Measurements from ENCODE around the gene AP3S2. TPM values are rescaled to one million over a fixed set of nuclear protein-coding genes. Genes with fewer than 3 reads are reported as not detected.
"Not testable (repeated sequence)": the region's sequence is repeated elsewhere in the genome, so short reads cannot be mapped to it uniquely, and the experiment has no call there.

AP3S2 gene
- total RNA-seq, 1 donor from 2014 or later, result 39.5 TPM

- no peaks in the 10 kb centered on the region for H3K4me1 ChIP-seq
- H3K27me3 ChIP-seq, result no peaks in the 10 kb centered on the region
- no peaks in the 10 kb centered on the region for H3K9me3 ChIP-seq
- H3K36me3 ChIP-seq, result peaks cover 0 to 22% of the 10 kb centered on the region in 2 donors
- no peak for TF ChIP-seq CTCF (IDR thresholded peaks at IDR 0.05)
- TF ChIP-seq POLR2AphosphoS5 (IDR thresholded peaks at IDR 0.05; ENCODE audit: insufficient read depth in 1 of 2, low read depth in 1 of 2), result no peak
- TF ChIP-seq POLR2A (IDR thresholded peaks at IDR 0.05), result no peak
- intact Hi-C loops (cut with DNase I), result no loop called here
- DNase-seq (ENCODE audit: extremely low spot score in 2 of 2), result no peak
- H3K4me3 ChIP-seq, result no peak overlapping the region
- no peak overlapping the region for H3K27ac ChIP-seq
These were observed 97.8 kb downstream of the AP3S2 start for GRCh38 chr15:89795996-89796395.

GRCh38 chr15:89794627-89795241, 99.1 kb downstream of the AP3S2 start:
- TF ChIP-seq CTCF (IDR thresholded peaks at IDR 0.05) (no peak), POLR2A (IDR thresholded peaks at IDR 0.05) (no peak), POLR2AphosphoS5 (IDR thresholded peaks at IDR 0.05; ENCODE audit: insufficient read depth in 1 of 2, low read depth in 1 of 2) (no peak)
- Histone ChIP-seq H3K4me1 (no peaks in the 10 kb centered on the region), H3K27ac (no peak overlapping the region), H3K9me3 (no peaks in the 10 kb centered on the region), H3K27me3 (no peaks in the 10 kb centered on the region), H3K4me3 (no peak overlapping the region), H3K36me3 (peaks cover 0 to 22% of the 10 kb centered on the region in 2 donors)
- no peak for DNase-seq (ENCODE audit: extremely low spot score in 2 of 2)
- intact Hi-C loops (cut with DNase I), result no loop called here

GRCh38 chr15:89792106-89792805, 101.5 kb downstream of the AP3S2 start:
- Histone ChIP-seq H3K27ac (no peak overlapping the region), H3K4me1 (no peaks in the 10 kb centered on the region), H3K9me3 (no peaks in the 10 kb centered on the region), H3K27me3 (no peaks in the 10 kb centered on the region), H3K4me3 (no peak overlapping the region), H3K36me3 (peaks cover 0 to 23% of the 10 kb centered on the region in 2 donors)
- DNase-seq (ENCODE audit: extremely low spot score in 2 of 2), result no peak
- intact Hi-C loops (cut with DNase I), result no loop called here
- TF ChIP-seq POLR2A (IDR thresholded peaks at IDR 0.05) (no peak), POLR2AphosphoS5 (IDR thresholded peaks at IDR 0.05; ENCODE audit: insufficient read depth in 1 of 2, low read depth in 1 of 2) (no peak), CTCF (IDR thresholded peaks at IDR 0.05) (no peak)

GRCh38 chr15:89790661-89791060, 103.1 kb downstream of the AP3S2 start:
- Histone ChIP-seq H3K27ac (no peak overlapping the region), H3K27me3 (no peaks in the 10 kb centered on the region), H3K36me3 (peaks cover 0 to 17% of the 10 kb centered on the region in 2 donors), H3K4me1 (no peaks in the 10 kb centered on the region), H3K4me3 (no peak overlapping the region), H3K9me3 (no peaks in the 10 kb centered on the region)
- TF ChIP-seq POLR2A (IDR thresholded peaks at IDR 0.05), result no peak
- no peak for TF ChIP-seq CTCF (IDR thresholded peaks at IDR 0.05)
- TF ChIP-seq POLR2AphosphoS5 (IDR thresholded peaks at IDR 0.05; ENCODE audit: insufficient read depth in 1 of 2, low read depth in 1 of 2), result no peak
- intact Hi-C loops (cut with DNase I), result no loop called here
- no peak for DNase-seq (ENCODE audit: extremely low spot score in 2 of 2)

- intact Hi-C loops (cut with DNase I), result no loop called here
- H3K36me3 ChIP-seq, result peaks cover 0 to 17% of the 10 kb centered on the region in 2 donors
- no peaks in the 10 kb centered on the region for H3K27me3 ChIP-seq
- H3K4me3 ChIP-seq, result no peak overlapping the region
- H3K27ac ChIP-seq, result no peak overlapping the region
- no peaks in the 10 kb centered on the region for H3K9me3 ChIP-seq
- TF ChIP-seq POLR2AphosphoS5 (IDR thresholded peaks at IDR 0.05; ENCODE audit: insufficient read depth in 1 of 2, low read depth in 1 of 2), result no peak
- no peaks in the 10 kb centered on the region for H3K4me1 ChIP-seq
- no peak for DNase-seq (ENCODE audit: extremely low spot score in 2 of 2)
These were observed 103.6 kb downstream of the AP3S2 start for GRCh38 chr15:89790206-89790605.

GRCh38 chr15:89788585-89788984, 105.2 kb downstream of the AP3S2 start:
- intact Hi-C loops (cut with DNase I); H3K4me3 ChIP-seq; H3K9me3 ChIP-seq: not testable (repeated sequence)

More at GRCh38 chr15:89788585-89788984, 105.2 kb downstream of the AP3S2 start:
- DNase-seq (ENCODE audit: extremely low spot score in 2 of 2); H3K4me1 ChIP-seq; H3K27ac ChIP-seq; H3K27me3 ChIP-seq: not testable (repeated sequence)
- H3K36me3 ChIP-seq, result peaks cover 0 to 17% of the 10 kb centered on the region in 2 donors

Measured in vagina (tissue), 2 donors.